GM18951 (cell line): ENCODE data around the gene EIF4G2.
"Not testable (repeated sequence)": the region's sequence is repeated elsewhere in the genome, so short reads cannot be mapped to it uniquely, and the experiment has no call there.

ENCODE experiments used
- POLR2A ChIP-seq: IDR thresholded peaks from 4 replicates; pipeline ENCODE4 v1.6.1; 2011; ENCODE audit warnings: mild to moderate bottlenecking; ENCODE audit not compliant: insufficient read length, insufficient read depth; ENCODE audit errors: extremely low read depth
- in situ Hi-C: fragments of 300-500 bp; cut with MboI; formaldehyde crosslinking; loops from one replicate; pipeline ENCODE4 v1.12.0; 2022; ENCODE audit warnings: low sequenced_read_pairs, mixed read lengths, inconsistent platforms; ENCODE audit not compliant: unreplicated experiment

Gene EIF4G2

GRCh38 chr11:10829139-10829538, 20.4 kb upstream of the EIF4G2 start:
- in situ Hi-C loops: no loop called here
- no peak for TF ChIP-seq POLR2A

GRCh38 chr11:10828402-10828801, 19.7 kb upstream of the EIF4G2 start:
- TF ChIP-seq POLR2A: no peak
- in situ Hi-C loops: no loop called here

GRCh38 chr11:10824888-10825287, 16.2 kb upstream of the EIF4G2 start:
- in situ Hi-C loops: no loop called here
- TF ChIP-seq POLR2A: no peak

GRCh38 chr11:10823152-10823579, 14.4 kb upstream of the EIF4G2 start:
- in situ Hi-C loops: no loop called here
- no peak for TF ChIP-seq POLR2A

- in situ Hi-C loops: not testable (repeated sequence)
These were observed 13.8 kb upstream of the EIF4G2 start for GRCh38 chr11:10822491-10822890.

- no peak for TF ChIP-seq POLR2A
- in situ Hi-C loops: no loop called here
These were observed 9.9 kb upstream of the EIF4G2 start for GRCh38 chr11:10818594-10818993.

GRCh38 chr11:10813945-10814344, 5.2 kb upstream of the EIF4G2 start:
- in situ Hi-C loops: no loop called here
- no peak for TF ChIP-seq POLR2A

GRCh38 chr11:10809373-10810160, 841 bp upstream of the EIF4G2 start:
- in situ Hi-C loops: no loop called here
- TF ChIP-seq POLR2A: no peak

GRCh38 chr11:10808235-10808552, 532 bp downstream of the EIF4G2 start:
- in situ Hi-C loops: no loop called here
- TF ChIP-seq POLR2A: no peak

GRCh38 chr11:10807493-10808234, 1.1 kb downstream of the EIF4G2 start:
- in situ Hi-C loops: no loop called here
- TF ChIP-seq POLR2A: no peak

- in situ Hi-C loops: no loop called here
- TF ChIP-seq POLR2A: no peak
These were observed 2.5 kb downstream of the EIF4G2 start for GRCh38 chr11:10806206-10806605.

- no peak for TF ChIP-seq POLR2A
- in situ Hi-C loops: no loop called here
These were observed 3.0 kb downstream of the EIF4G2 start for GRCh38 chr11:10805741-10806140.

GRCh38 chr11:10803676-10804075, 5.0 kb downstream of the EIF4G2 start:
- TF ChIP-seq POLR2A: no peak
- in situ Hi-C loops: no loop called here

- in situ Hi-C loops: no loop called here
- no peak for TF ChIP-seq POLR2A
These were observed 8.4 kb downstream of the EIF4G2 start for GRCh38 chr11:10800292-10800691.
